HUES6 (cell line): Measurements from ENCODE around the gene NOL4L.

Experiments used
- H3K27ac ChIP-seq: 2 replicates; pipeline ENCODE4 v1.7.0; 2013; ENCODE audit warnings: low read depth, mild to moderate bottlenecking, low read length, inconsistent platforms
- H3K27me3 ChIP-seq: 2 replicates; pipeline ENCODE4 v1.6.1; 2013; ENCODE audit warnings: low read length; ENCODE audit not compliant: control insufficient read depth, insufficient read depth
- H3K36me3 ChIP-seq: 2 replicates; pipeline ENCODE4 v1.6.1; 2013; ENCODE audit warnings: low read length; ENCODE audit not compliant: control insufficient read depth, insufficient read depth
- H3K4me1 ChIP-seq: 2 replicates; pipeline ENCODE4 v1.6.1; 2013; ENCODE audit warnings: low read length; ENCODE audit not compliant: control insufficient read depth, insufficient read depth
- H3K4me3 ChIP-seq: 2 replicates; pipeline ENCODE4 v1.5.1; 2013; ENCODE audit warnings: low read depth, low read length
- H3K9ac ChIP-seq: one replicate; pipeline ENCODE4 v1.6.1; 2013; ENCODE audit warnings: mild to moderate bottlenecking, low read length
- H3K9me3 ChIP-seq: 2 replicates; pipeline ENCODE4 v1.6.1; 2013; ENCODE audit warnings: low read depth, low read length; ENCODE audit not compliant: control insufficient read depth, insufficient read depth

The NOL4L gene

DNA sequence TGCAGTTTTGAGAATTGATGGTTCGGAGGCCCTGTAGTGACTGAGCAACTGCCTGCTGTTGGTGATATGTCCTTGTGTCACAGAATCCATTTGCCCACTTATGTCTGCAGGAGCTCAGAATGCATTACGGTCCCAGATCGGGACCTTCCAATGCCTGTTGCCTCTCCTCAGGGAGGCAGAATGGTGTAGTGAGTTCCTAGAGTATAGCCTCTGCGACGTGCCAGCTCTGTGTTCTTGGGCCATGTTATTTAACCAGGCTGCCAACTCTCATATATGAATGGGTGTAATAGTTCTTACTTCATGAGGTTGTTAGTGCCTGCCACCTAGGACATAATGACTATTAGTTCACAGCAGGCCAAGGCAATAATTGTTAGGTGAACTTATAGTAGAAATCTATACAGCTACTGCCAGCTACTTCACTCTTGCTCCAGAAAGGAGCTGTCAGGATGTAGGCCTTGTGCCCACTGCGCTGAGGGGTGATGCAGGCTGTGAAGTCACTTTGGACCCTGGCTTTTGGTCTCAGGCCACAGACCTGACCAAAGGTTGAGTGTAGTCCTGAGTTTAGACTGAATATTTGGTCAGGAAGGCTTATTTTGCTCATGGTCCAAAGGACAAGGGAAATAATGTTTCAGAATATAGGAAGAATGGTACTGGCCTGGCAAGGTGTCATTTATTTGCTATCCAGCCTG, 144.9 kb downstream of the NOL4L start:
- Histone ChIP-seq H3K4me3 (no peak overlapping the region), H3K27me3 (no peaks in the 10 kb centered on the region), H3K9me3 (no peaks in the 10 kb centered on the region), H3K36me3 (peaks cover 20% of the 10 kb centered on the region), H3K9ac (no peak overlapping the region), H3K27ac (no peak overlapping the region), H3K4me1 (0 out of 2 replicates have a peak, but pooled peaks cover 4% of the 10 kb centered on the region)

GRCh38 chr20:32439132-32439829, 145.9 kb downstream of the NOL4L start:
- Histone ChIP-seq H3K9me3 (no peaks in the 10 kb centered on the region), H3K4me3 (no peak overlapping the region), H3K27me3 (no peaks in the 10 kb centered on the region), H3K4me1 (no peaks in the 10 kb centered on the region), H3K27ac (no peak overlapping the region), H3K9ac (no peak overlapping the region), H3K36me3 (peaks cover 29% of the 10 kb centered on the region)

GRCh38 chr20:32438331-32438858, 146.7 kb downstream of the NOL4L start:
- Histone ChIP-seq H3K4me1 (no peaks in the 10 kb centered on the region), H3K27me3 (no peaks in the 10 kb centered on the region), H3K36me3 (peaks cover 37% of the 10 kb centered on the region)

GRCh38 chr20:32437391-32438074, 147.6 kb downstream of the NOL4L start:
- H3K36me3 ChIP-seq = peaks cover 46% of the 10 kb centered on the region
- H3K4me3 ChIP-seq = no peak overlapping the region

More at GRCh38 chr20:32438331-32438858, 146.7 kb downstream of the NOL4L start:
- Histone ChIP-seq H3K4me3 (no peak overlapping the region), H3K27ac (no peak overlapping the region), H3K9ac (no peak overlapping the region), H3K9me3 (no peaks in the 10 kb centered on the region)

DNA sequence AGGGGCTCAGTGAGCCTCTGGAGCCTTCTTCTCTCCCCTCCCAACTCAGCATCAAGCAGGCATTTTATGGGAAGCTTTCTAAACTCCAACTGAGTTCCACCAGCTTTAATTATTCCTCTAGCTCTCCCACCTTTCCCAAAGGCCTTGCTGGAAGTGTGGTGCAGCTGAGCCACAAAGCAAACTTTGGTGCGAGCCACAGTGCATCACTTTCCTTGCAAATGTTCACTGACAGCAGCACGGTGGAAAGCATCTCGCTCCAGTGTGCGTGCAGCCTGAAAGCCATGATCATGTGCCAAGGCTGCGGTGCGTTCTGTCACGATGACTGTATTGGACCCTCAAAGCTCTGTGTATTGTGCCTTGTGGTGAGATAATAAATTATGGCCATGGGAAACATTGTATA, 148.2 kb downstream of the NOL4L start:
- Histone ChIP-seq H3K9me3 (no peaks in the 10 kb centered on the region), H3K36me3 (peaks cover 51% of the 10 kb centered on the region), H3K9ac (no peak overlapping the region), H3K27me3 (no peaks in the 10 kb centered on the region), H3K4me3 (no peak overlapping the region), H3K4me1 (no peaks in the 10 kb centered on the region), H3K27ac (no peak overlapping the region)

More at GRCh38 chr20:32437391-32438074, 147.6 kb downstream of the NOL4L start:
- Histone ChIP-seq H3K4me1 (no peaks in the 10 kb centered on the region), H3K27me3 (no peaks in the 10 kb centered on the region), H3K9ac (no peak overlapping the region), H3K9me3 (no peaks in the 10 kb centered on the region), H3K27ac (no peak overlapping the region)

- H3K36me3 ChIP-seq = peaks cover 58% of the 10 kb centered on the region
- no peaks in the 10 kb centered on the region for H3K4me1 ChIP-seq
- no peaks in the 10 kb centered on the region for H3K9me3 ChIP-seq
- no peak overlapping the region for H3K4me3 ChIP-seq
- no peak overlapping the region for H3K9ac ChIP-seq
- H3K27me3 ChIP-seq = no peaks in the 10 kb centered on the region
- H3K27ac ChIP-seq = no peak overlapping the region
Observed at GRCh38 chr20:32436142-32436861, 148.8 kb downstream of the NOL4L start.

DNA sequence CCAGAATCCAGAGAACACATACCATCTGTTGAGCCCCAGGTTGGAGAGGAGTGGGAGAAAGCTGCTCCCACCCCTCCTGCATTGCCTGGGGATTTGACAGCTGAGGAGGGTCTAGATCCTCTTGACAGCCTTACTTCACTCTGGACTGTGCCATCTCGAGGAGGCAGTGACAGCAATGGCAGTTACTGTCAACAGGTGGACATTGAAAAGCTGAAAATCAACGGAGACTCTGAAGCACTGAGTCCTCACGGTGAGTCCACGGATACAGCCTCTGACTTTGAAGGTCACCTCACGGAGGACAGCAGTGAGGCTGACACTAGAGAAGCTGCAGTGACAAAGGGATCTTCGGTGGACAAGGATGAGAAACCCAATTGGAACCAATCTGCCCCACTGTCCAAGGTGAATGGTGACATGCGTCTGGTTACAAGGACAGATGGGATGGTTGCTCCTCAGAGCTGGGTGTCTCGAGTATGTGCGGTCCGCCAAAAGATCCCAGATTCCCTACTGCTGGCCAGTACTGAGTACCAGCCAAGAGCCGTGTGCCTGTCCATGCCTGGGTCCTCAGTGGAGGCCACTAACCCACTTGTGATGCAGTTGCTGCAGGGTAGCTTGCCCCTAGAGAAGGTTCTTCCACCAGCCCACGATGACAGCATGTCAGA, 149.6 kb downstream of the NOL4L start:
- H3K27ac ChIP-seq = no peak overlapping the region
- H3K9ac ChIP-seq = no peak overlapping the region
- H3K36me3 ChIP-seq = peaks cover 63% of the 10 kb centered on the region

GRCh38 chr20:32434434-32434833, 150.7 kb downstream of the NOL4L start:
- H3K4me1 ChIP-seq = no peaks in the 10 kb centered on the region
- peaks cover 69% of the 10 kb centered on the region for H3K36me3 ChIP-seq
- H3K4me3 ChIP-seq = no peak overlapping the region
- no peaks in the 10 kb centered on the region for H3K27me3 ChIP-seq
- H3K9ac ChIP-seq = no peak overlapping the region
- H3K9me3 ChIP-seq = no peaks in the 10 kb centered on the region
- H3K27ac ChIP-seq = no peak overlapping the region

More for the DNA sequence above, 149.6 kb downstream of the NOL4L start:
- no peaks in the 10 kb centered on the region for H3K9me3 ChIP-seq
- no peaks in the 10 kb centered on the region for H3K27me3 ChIP-seq
- no peak overlapping the region for H3K4me3 ChIP-seq
- no peaks in the 10 kb centered on the region for H3K4me1 ChIP-seq

GRCh38 chr20:32433311-32434021, 151.7 kb downstream of the NOL4L start:
- Histone ChIP-seq H3K9me3 (no peaks in the 10 kb centered on the region), H3K36me3 (peaks cover 72% of the 10 kb centered on the region), H3K27ac (no peak overlapping the region), H3K4me3 (no peak overlapping the region), H3K4me1 (no peaks in the 10 kb centered on the region), H3K27me3 (no peaks in the 10 kb centered on the region), H3K9ac (no peak overlapping the region)

- no peaks in the 10 kb centered on the region for H3K9me3 ChIP-seq
- H3K9ac ChIP-seq = no peak overlapping the region
- H3K36me3 ChIP-seq = peaks cover 74% of the 10 kb centered on the region
- H3K27me3 ChIP-seq = no peaks in the 10 kb centered on the region
- no peaks in the 10 kb centered on the region for H3K4me1 ChIP-seq
- H3K4me3 ChIP-seq = no peak overlapping the region
- H3K27ac ChIP-seq = no peak overlapping the region
Observed at GRCh38 chr20:32432277-32432676, 152.9 kb downstream of the NOL4L start.
